Left forelimb (tissue), 1 donor: ENCODE results near the gene YBX2.

Source experiments
- DNase-seq: peaks from one replicate; pipeline ENCODE4 v3.0.0-alpha.2; 2018; ENCODE audit warnings: low spot score

YBX2 gene

GRCh38 chr17:7296189-7296861 lies 1.9 kb upstream of the YBX2 start:
- peak; percentile 89 for DNase-seq

GRCh38 chr17:7295230-7296180 lies 1.1 kb upstream of the YBX2 start:
- DNase-seq = peak; percentile 61

DNA sequence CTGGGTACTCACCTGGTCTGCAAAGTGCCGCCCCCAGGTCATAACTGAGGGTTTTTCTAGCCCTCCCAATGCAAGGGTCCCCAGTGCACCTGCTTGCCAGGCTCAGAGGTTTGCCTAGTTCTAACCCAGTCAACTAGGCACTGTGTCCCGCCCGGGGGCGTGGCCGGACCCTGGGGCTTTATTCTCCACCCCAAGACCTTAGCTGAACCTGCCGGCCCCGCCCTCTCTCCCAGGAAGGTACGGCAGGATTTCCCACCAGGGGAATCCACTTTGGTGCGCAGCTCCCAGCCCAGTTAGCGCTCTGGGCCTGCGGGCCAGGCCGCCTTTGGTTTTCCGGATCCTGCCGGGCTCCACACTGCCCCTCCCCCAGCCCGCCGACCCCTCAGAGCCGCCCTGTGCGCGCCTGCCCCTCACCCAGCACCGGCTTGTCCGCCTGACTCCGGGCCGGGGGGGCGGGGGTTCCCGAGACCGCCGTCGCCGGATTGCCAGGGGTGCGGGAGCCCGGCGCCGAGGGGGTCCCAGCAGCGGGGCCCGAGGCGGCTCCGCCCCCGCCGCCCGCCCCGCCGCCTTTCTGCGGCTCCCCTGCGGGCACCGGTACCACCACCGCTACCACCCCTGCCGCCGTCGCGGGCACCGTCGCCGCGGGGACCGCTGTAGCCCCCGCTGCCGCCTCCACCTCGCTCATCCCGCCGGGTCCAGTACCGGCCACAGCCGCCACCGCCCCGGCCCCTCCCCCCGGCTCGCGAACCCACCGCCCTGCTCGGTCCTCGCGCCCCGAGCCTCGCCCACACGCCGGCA lies 424 bp downstream of the YBX2 start:
- DNase-seq = peak; percentile 62

GRCh38 chr17:7293159-7293558 lies 1.3 kb downstream of the YBX2 start:
- DNase-seq = no peak

DNA sequence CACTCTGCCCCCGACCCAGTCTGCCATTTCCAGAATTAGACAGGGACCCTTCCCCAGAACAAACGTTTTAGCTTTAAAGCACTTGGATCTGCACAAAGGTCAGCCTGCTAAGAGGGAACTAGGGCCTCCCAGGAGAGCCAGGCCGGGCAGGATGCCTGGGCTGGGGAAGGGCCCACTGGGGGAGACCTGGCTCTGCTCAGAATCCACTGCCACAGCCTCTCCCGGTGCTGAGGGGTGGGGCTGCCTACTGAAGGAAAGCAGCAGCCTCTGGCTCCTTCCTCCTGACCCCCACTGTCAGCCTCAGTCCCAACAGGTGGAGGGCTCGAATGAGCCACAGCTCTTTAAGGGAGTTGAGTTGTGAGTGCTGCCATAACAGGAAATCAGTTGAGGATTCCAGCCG lies 1.7 kb downstream of the YBX2 start:
- no peak for DNase-seq

GRCh38 chr17:7292194-7292593 lies 2.2 kb downstream of the YBX2 start:
- DNase-seq = no peak

DNA sequence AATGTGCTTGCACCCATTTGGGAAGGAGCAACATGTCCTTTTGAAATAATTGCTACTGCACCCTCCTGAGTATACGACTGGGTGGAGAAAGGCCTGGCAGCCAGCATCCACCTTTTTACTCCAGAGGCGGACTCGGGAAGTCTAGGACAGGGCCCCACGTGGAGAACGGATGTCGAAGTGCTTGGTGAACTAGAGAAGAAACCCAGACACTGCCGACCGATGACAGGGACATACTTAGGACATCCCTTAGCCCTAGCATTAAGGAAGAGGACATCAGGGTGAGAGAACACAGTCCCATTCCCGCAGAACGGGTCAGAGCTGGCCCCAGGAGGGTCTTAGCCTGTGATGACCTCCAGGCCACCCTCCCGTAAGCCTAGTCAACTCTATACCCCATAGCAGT lies 3.8 kb downstream of the YBX2 start:
- DNase-seq = no peak

DNA sequence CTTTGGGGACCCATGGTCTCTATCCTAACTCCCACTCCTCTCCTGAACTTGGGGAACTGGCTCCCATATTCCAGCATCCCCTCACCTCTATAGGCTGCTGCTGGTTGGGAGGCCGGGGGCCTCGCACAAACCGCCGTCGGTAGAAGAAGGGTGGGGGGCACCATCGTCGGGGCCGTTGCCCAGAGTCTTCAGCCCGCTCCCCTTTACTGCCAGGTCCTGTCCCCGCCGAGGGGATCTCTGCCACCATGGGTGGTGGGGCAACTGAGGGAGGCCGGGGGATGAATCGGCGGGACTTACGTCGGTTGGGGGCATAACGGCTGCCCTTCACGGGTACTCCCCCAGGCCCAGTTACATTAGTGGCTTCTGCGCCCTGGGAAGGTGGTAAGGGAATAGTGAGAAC lies 4.3 kb downstream of the YBX2 start:
- no peak for DNase-seq

DNA sequence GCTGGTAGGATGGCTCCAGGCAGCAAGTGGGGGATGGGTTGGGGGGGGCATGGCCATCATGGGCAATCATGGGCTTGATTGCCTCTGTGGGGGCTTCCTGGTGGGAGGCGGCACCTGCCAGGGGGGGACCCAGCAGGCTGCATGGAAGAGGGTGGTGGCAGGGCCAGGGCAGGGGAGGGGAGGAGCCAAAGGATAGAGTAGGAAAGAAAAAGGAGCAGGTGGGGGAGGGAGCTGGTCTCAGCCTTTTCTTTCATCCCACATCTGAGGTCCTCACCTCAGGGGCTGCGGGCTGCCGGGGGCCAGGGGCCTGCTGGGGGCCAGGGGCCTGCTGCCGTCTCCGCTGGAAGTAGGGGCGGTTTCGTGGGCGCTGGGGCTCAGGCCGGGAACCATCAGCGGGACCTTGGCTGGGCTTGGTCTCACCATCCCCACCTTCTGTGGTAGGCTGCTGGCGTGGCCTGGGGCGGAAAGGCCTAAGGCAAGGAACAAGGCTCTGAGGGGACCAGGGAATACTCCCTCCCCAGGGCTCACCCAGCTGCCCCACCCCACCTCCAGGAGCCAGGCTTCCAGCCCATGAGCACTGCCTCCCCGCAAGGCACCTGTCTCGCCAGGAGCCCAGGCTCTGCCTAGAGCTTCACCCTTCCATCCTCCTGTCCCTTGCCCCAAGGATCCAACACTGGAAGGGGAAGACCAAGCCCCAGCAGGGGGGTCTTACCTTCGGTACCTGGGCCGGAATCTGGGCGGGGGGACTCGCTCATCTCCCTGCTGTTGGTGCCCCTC lies 5.0 kb downstream of the YBX2 start:
- no peak for DNase-seq

GRCh38 chr17:7285679-7286078 lies 8.8 kb downstream of the YBX2 start:
- DNase-seq = no peak

DNA sequence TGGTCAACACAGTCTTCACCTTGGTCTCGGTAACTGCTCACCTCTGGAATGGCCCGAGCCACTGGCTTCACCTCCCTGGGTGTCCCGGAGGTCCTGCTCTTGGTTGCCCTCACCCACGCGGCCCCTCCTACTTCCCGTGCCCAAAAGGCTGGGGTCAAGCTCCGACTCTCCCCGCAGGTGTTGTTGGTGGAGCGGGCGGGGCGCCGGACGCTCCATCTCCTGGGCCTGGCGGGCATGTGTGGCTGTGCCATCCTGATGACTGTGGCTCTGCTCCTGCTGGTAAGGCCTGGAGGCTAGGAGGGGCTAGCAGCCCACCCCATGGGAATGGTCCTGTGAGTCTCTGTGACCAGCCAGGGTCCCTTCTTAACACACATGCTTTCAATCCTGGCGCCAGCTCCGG lies 9.5 kb downstream of the YBX2 start:
- no peak for DNase-seq

GRCh38 chr17:7283471-7284216 lies 10.8 kb downstream of the YBX2 start:
- DNase-seq = no peak

DNA sequence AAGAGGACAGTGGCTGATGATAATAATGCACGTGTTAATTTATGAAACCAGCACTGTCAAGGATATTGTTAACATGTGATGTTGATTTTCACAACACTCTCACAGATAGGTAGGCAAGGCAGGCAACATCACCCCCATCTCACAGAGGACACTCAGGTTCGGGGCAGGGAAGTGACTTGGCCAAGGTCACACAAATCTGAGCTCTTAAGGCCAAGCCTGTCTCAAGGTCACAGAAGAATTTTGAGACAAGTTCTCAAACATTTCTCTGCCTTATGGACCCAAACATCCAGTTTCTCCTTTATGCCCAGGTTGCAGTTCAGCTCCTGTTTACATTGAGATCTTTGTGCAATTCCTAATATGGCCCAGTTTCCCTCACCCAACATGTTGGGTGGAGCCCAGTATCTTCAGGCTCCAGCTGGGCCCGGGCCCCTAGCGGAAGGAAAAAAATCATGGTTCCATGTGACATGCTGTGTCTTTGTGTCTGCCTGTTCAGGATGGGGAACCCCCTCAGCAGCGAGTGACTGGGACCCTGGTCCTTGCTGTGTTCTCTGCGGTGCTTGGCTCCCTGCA lies 11.6 kb downstream of the YBX2 start:
- DNase-seq = no peak

- DNase-seq = no peak
Observed at GRCh38 chr17:7281953-7282751, 12.3 kb downstream of the YBX2 start.

GRCh38 chr17:7281074-7281952 lies 13.1 kb downstream of the YBX2 start, which contains the start of gene SLC2A4:
SLC2A4 (plus strand) TSS chr17:7281718; CDS start chr17:7281935, 217 bp downstream.
- DNase-seq = peak; percentile 92

GRCh38 chr17:7280519-7281073 lies 13.8 kb downstream of the YBX2 start:
- peak; percentile 87 for DNase-seq

GRCh38 chr17:7279448-7279847 lies 15.0 kb downstream of the YBX2 start:
- no peak for DNase-seq

GRCh38 chr17:7266784-7267183 lies 27.7 kb downstream of the YBX2 start:
- DNase-seq = no peak

DNA sequence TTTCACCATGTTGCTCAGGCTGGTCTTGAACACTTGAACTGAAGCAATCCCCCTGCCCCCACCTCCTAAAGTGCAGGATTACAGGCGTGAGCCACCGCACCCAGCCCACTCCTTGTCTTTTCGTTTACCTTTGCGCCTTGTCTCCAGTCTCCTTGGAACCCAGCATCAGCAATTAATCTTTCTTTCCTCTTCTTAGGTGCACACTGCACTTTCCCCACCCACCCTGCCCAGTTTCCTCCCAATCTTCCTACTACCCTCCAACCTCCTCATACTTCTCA lies 30.7 kb downstream of the YBX2 start:
- no peak for DNase-seq
